CD4-positive, alpha-beta T cell treated with Interleukin-4 for 4 hours (primary cell): ENCODE data around the gene GMEB1.
"Not testable (repeated sequence)": the region's sequence is repeated elsewhere in the genome, so short reads cannot be mapped to it uniquely, and the experiment has no call there.

Source experiments
- DNase-seq: peaks from one replicate; pipeline ENCODE4 v3.0.0-alpha.2; 2020

Gene GMEB1

GRCh38 chr1:28668191-28668955 is at the start of gene GMEB1:
Gene GMEB1, plus strand, starts transcription at chr1:28668784. Its CDS starts 14,829 bp downstream, at chr1:28683613.
- peak; percentile 84 for DNase-seq

- no peak for DNase-seq
Observed at GRCh38 chr1:28631713-28632112, 36.9 kb upstream of the GMEB1 start.

GRCh38 chr1:28632560-28632959 is 36.0 kb upstream of the GMEB1 start:
- no peak for DNase-seq

GRCh38 chr1:28640766-28641165 is 27.8 kb upstream of the GMEB1 start:
- DNase-seq = peak; percentile 39

- DNase-seq = no peak
Observed at GRCh38 chr1:28642056-28642846, 26.3 kb upstream of the GMEB1 start.

- DNase-seq = peak; percentile 96
Observed at GRCh38 chr1:28642847-28643635, 25.5 kb upstream of the GMEB1 start, which contains the start of gene TAF12. Gene TAF12, minus strand, starts transcription at chr1:28643067. Its CDS starts 20,986 bp downstream, at chr1:28622081.

- DNase-seq = no peak
Observed at GRCh38 chr1:28644494-28644893, 24.1 kb upstream of the GMEB1 start.

GRCh38 chr1:28645406-28645805 is 23.2 kb upstream of the GMEB1 start:
- not testable (repeated sequence) for DNase-seq

GRCh38 chr1:28646040-28646439 is 22.5 kb upstream of the GMEB1 start:
- DNase-seq = no peak

- peak; percentile 95 for DNase-seq
Observed at GRCh38 chr1:28648008-28648473, 20.5 kb upstream of the GMEB1 start.

GRCh38 chr1:28648474-28649198 is 19.9 kb upstream of the GMEB1 start, which contains the start of gene RNU11:
Gene RNU11, plus strand, starts transcription at chr1:28648600.
- DNase-seq = peak; percentile 94

- not testable (repeated sequence) for DNase-seq
Observed at GRCh38 chr1:28653063-28653462, 15.5 kb upstream of the GMEB1 start.

- not testable (repeated sequence) for DNase-seq
Observed at GRCh38 chr1:28653870-28654269, 14.7 kb upstream of the GMEB1 start.

GRCh38 chr1:28655448-28656311 is 12.9 kb upstream of the GMEB1 start:
- DNase-seq = not testable (repeated sequence)

GRCh38 chr1:28656335-28656734 is 12.2 kb upstream of the GMEB1 start:
- no peak for DNase-seq

- DNase-seq = no peak
Observed at GRCh38 chr1:28663871-28664470, 4.6 kb upstream of the GMEB1 start.

GRCh38 chr1:28666806-28667205 is 1.8 kb upstream of the GMEB1 start:
- DNase-seq = no peak

- peak; percentile 11 for DNase-seq
Observed at GRCh38 chr1:28668956-28669723, 556 bp downstream of the GMEB1 start.

GRCh38 chr1:28671254-28671780 is 2.7 kb downstream of the GMEB1 start:
- no peak for DNase-seq

- DNase-seq = not testable (repeated sequence)
Observed at GRCh38 chr1:28672971-28673370, 4.4 kb downstream of the GMEB1 start.
